RCC 7860 (cell line): ENCODE measurements around the gene FBXO30.
A peak's percentile ranks its signal among the peaks of the same experiment; 100 is the strongest.

ENCODE experiments used
- DNase-seq: peaks from one replicate; pipeline ENCODE4 v3.0.0-alpha.2; 2015; ENCODE audit warnings: low spot score
- FAIRE-seq: peaks from 2 replicates; lab custom pipeline; 2012; peaks lifted over from hg19 to GRCh38; lab: Jason Lieb, UNC

The FBXO30 gene

GRCh38 chr6:145819994-145820393, 5.4 kb upstream of the FBXO30 start:
- FAIRE-seq, result no peak
- DNase-seq, result no peak

- DNase-seq (no peak), FAIRE-seq (no peak)
Observed at GRCh38 chr6:145818796-145819195, 4.2 kb upstream of the FBXO30 start.

- no peak for DNase-seq
- no peak for FAIRE-seq
Observed at GRCh38 chr6:145816392-145816791, 1.8 kb upstream of the FBXO30 start.

GRCh38 chr6:145815309-145816274, 997 bp upstream of the FBXO30 start:
- no peak for DNase-seq
- FAIRE-seq, result no peak

GRCh38 chr6:145814035-145814500, 527 bp downstream of the FBXO30 start:
- DNase-seq, result peak; percentile 22
- FAIRE-seq, result no peak

- DNase-seq, result peak; percentile 25
- peak; percentile 69 for FAIRE-seq
Observed at GRCh38 chr6:145813285-145814034, 1.1 kb downstream of the FBXO30 start.

- FAIRE-seq (no peak), DNase-seq (no peak)
Observed at GRCh38 chr6:145811741-145812140, 2.9 kb downstream of the FBXO30 start.

GRCh38 chr6:145809785-145810184, 4.8 kb downstream of the FBXO30 start:
- DNase-seq, result no peak
- FAIRE-seq, result no peak

GRCh38 chr6:145809211-145809610, 5.4 kb downstream of the FBXO30 start:
- no peak for DNase-seq
- no peak for FAIRE-seq

GRCh38 chr6:145808239-145808638, 6.4 kb downstream of the FBXO30 start:
- DNase-seq (no peak), FAIRE-seq (no peak)

GRCh38 chr6:145802141-145802540, 12.5 kb downstream of the FBXO30 start:
- no peak for FAIRE-seq

GRCh38 chr6:145801021-145801420, 13.6 kb downstream of the FBXO30 start:
- FAIRE-seq, result no peak

More at GRCh38 chr6:145802141-145802540, 12.5 kb downstream of the FBXO30 start:
- DNase-seq, result no peak

GRCh38 chr6:145798530-145798929, 16.1 kb downstream of the FBXO30 start:
- FAIRE-seq (no peak), DNase-seq (no peak)

More at GRCh38 chr6:145801021-145801420, 13.6 kb downstream of the FBXO30 start:
- DNase-seq, result no peak

- FAIRE-seq (no peak), DNase-seq (no peak)
Observed at GRCh38 chr6:145789443-145789842, 25.2 kb downstream of the FBXO30 start.

GRCh38 chr6:145787688-145788087, 26.9 kb downstream of the FBXO30 start:
- FAIRE-seq, result no peak
- DNase-seq, result no peak

- DNase-seq (no peak), FAIRE-seq (no peak)
Observed at GRCh38 chr6:145784683-145785082, 29.9 kb downstream of the FBXO30 start.

- no peak for DNase-seq
- FAIRE-seq, result no peak
Observed at GRCh38 chr6:145783796-145784195, 30.8 kb downstream of the FBXO30 start.

GRCh38 chr6:145772846-145773245, 41.7 kb downstream of the FBXO30 start:
- FAIRE-seq, result no peak

GRCh38 chr6:145765449-145765848, 49.1 kb downstream of the FBXO30 start:
- FAIRE-seq, result no peak

More at GRCh38 chr6:145772846-145773245, 41.7 kb downstream of the FBXO30 start:
- DNase-seq, result no peak

GRCh38 chr6:145763742-145764141, 50.9 kb downstream of the FBXO30 start:
- DNase-seq (no peak), FAIRE-seq (no peak)

More at GRCh38 chr6:145765449-145765848, 49.1 kb downstream of the FBXO30 start:
- DNase-seq, result no peak

- FAIRE-seq, result no peak
Observed at GRCh38 chr6:145761584-145761983, 53.0 kb downstream of the FBXO30 start.

More at GRCh38 chr6:145761584-145761983, 53.0 kb downstream of the FBXO30 start:
- no peak for DNase-seq
